Thoracic aorta (tissue), 2 donors: Measurements from ENCODE around the gene COLEC11. TPM values are rescaled to one million over a fixed set of nuclear protein-coding genes. Genes with fewer than 3 reads are reported as not detected.

ENCODE experiments used
- ATAC-seq: fragments of 150-250 bp; one replicate; pipeline ENCODE4 v1.8.0; 2017; ENCODE audit warnings: low read depth; ENCODE audit not compliant: insufficient number of reproducible peaks, low FRiP score
- DNase-seq: peaks from one replicate; pipeline ENCODE4 v3.0.0-alpha.2; 2020; ENCODE audit warnings: low spot score
- H3K27ac ChIP-seq, 2 donors: fragments of 200-600 bp; sonication (generic); 1 replicate in 1 of 2; 2 replicates in 1 of 2; pipeline ENCODE4 v1.5.1; 2016; ENCODE audit warnings: mild to moderate bottlenecking in 2 of 2, moderate library complexity in 2 of 2
- H3K27me3 ChIP-seq: fragments of 200-600 bp; sonication (generic); replicated peaks from 2 replicates; pipeline ENCODE4 v1.6.0; 2016; ENCODE audit warnings: mild to moderate bottlenecking; ENCODE audit not compliant: insufficient read depth
- H3K36me3 ChIP-seq: fragments of 200-600 bp; sonication (generic); one replicate; pipeline ENCODE4 v1.5.1; 2016
- H3K4me1 ChIP-seq, 2 donors: fragments of 200-600 bp; sonication (generic); 1 replicate in 1 of 2; 2 replicates in 1 of 2; pipeline versions ENCODE4 v1.5.1 to v1.6.0; 2016; ENCODE audit warnings: low read depth in 2 of 2, mild to moderate bottlenecking in 1 of 2; ENCODE audit not compliant: control insufficient read depth in 1 of 2
- H3K4me3 ChIP-seq: fragments of 200-600 bp; sonication (generic); 2 replicates; pipeline ENCODE4 v1.5.1; 2016; ENCODE audit warnings: mild to moderate bottlenecking
- H3K9me3 ChIP-seq: fragments of 200-600 bp; sonication (generic); 2 replicates; pipeline ENCODE4 v1.5.1; 2016
- total RNA-seq, 2 donors: library from RNA; depleted of rRNA; stranded (reverse); fragments of >200 nt; gene quantifications; one replicate each; pipeline versions ENCODE4 v1.1.0 to v1.2.3, GENCODE V29; 2016
- TF ChIP-seq, protein P1 (sequence below): fragments of 200-600 bp; sonication (generic); IDR thresholded peaks from one replicate; pipeline ENCODE4 v1.5.1; 2019; ENCODE audit warnings: antibody characterized with exemption

Gene COLEC11
- total RNA-seq, 2 donors from 2014 or later, result 9.4 to 22.5 TPM

DNA sequence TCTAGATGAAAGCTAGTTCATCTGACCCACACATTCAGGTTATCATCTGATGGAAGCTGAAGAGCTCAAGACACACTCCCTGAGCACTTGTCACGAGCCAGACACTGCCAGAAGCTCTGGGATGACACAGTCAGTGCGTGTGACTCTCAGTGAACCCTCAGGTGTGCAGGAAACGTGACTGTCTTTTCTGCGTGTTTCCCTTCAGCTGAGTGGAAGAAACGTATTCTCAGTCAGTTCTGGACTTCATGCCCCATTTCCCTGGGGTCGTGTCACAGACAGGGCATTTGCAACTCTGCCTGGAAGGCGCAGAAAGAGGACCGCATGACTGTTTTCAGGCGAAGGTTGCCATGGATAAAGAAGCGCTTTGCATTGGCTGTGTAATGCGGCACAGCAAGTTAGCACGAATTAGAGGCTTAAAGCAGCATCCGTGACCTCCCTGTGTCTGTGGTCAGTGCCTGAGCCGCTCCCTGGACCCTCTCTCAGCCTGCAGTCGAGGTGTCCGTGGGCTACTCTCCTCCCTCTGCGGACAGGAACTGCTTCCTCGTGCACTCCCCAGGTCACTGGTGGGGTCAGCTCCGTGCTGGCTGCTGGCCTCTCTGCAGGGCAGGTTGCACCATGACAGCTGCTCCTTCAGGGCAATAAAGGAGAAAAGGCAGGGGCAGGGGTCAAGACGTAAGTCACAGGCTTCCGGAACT, 59.8 kb downstream of the COLEC11 start:
- Histone ChIP-seq H3K36me3 (no peaks in the 10 kb centered on the region), H3K27me3 (no peaks in the 10 kb centered on the region), H3K27ac (no peak overlapping the region), H3K9me3 (no peaks in the 10 kb centered on the region), H3K4me1 (peaks cover 0 to 8% of the 10 kb centered on the region in 2 donors), H3K4me3 (no peak overlapping the region)
- DNase-seq (no peak), ATAC-seq (no peak)
- TF ChIP-seq, protein P1, sequence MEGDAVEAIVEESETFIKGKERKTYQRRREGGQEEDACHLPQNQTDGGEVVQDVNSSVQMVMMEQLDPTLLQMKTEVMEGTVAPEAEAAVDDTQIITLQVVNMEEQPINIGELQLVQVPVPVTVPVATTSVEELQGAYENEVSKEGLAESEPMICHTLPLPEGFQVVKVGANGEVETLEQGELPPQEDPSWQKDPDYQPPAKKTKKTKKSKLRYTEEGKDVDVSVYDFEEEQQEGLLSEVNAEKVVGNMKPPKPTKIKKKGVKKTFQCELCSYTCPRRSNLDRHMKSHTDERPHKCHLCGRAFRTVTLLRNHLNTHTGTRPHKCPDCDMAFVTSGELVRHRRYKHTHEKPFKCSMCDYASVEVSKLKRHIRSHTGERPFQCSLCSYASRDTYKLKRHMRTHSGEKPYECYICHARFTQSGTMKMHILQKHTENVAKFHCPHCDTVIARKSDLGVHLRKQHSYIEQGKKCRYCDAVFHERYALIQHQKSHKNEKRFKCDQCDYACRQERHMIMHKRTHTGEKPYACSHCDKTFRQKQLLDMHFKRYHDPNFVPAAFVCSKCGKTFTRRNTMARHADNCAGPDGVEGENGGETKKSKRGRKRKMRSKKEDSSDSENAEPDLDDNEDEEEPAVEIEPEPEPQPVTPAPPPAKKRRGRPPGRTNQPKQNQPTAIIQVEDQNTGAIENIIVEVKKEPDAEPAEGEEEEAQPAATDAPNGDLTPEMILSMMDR, result no peak

GRCh38 chr2:3655871-3656761, 61.2 kb downstream of the COLEC11 start:
- Histone ChIP-seq H3K27ac (no peak overlapping the region), H3K27me3 (no peaks in the 10 kb centered on the region), H3K4me3 (no peak overlapping the region), H3K4me1 (peaks cover 0 to 8% of the 10 kb centered on the region in 2 donors), H3K36me3 (no peaks in the 10 kb centered on the region), H3K9me3 (no peaks in the 10 kb centered on the region)
- TF ChIP-seq, protein P1, result no peak
- no peak for DNase-seq
- ATAC-seq, result no peak

DNA sequence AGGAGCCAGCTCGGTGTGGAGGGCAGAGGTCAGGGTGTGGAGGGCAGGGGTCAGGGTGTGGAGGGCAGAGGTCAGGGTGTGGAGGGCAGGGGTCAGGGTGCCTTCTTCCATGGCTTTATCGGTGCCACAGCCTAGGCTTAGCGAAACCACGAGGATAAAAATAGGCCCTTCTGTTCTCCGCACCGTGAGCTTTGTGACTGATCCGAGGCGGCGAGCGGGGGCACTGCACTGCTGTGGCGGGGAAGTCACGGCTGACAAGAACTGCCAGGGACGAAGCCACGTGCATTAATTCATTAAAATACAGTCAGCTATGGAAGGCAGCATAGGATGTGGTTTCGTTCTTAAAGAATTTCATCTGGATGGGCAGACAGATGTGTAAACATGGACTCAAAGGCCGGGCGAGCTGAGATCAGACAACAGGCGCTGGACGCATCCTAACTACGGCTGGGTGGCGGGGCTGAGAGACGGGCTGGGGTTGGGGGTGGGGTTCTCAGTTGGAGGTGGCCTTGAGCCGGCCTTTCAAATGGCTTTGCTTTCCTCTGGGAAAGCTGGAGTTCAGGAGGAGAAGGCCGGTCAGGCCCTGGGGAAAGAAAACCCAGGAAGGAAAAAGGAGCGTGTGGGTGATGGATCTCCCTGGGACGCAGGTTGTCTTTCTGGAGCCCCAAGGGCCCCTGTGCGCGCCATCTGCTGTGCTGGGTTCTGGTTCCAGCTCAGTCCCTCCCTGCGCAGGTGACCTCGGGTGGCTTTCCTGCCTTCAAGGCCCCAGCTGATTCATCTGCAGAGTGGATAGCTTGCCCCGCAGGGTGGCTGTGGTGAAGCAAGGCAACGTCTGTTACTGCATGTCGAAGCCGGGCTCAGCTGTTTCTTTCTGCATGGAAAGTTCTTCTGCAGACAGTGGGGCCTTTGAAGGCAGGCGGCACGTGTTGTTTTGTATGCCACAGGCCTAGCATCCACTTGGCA, 62.1 kb downstream of the COLEC11 start:
- Histone ChIP-seq H3K27me3 (no peaks in the 10 kb centered on the region), H3K4me3 (no peak overlapping the region), H3K27ac (no peak overlapping the region), H3K36me3 (no peaks in the 10 kb centered on the region), H3K4me1 (peaks cover 0 to under 1% of the 10 kb centered on the region in 2 donors), H3K9me3 (no peaks in the 10 kb centered on the region)
- DNase-seq, result no peak
- TF ChIP-seq, protein P1, result no peak
- ATAC-seq, result no peak

GRCh38 chr2:3657881-3658280, 63.0 kb downstream of the COLEC11 start, which contains the start of gene ALLC:
TSS of gene ALLC (plus strand) at chr2:3658200. CDS start at chr2:3671158, 12,958 bp downstream.
- no peaks in the 10 kb centered on the region for H3K4me1 ChIP-seq
- H3K27me3 ChIP-seq, result no peaks in the 10 kb centered on the region
- DNase-seq (no peak), ATAC-seq (no peak)
- H3K4me3 ChIP-seq, result no peak within 1 kb of the TSS
- no peak within 1 kb of the TSS for H3K27ac ChIP-seq
- H3K36me3 ChIP-seq, result no peaks in the 10 kb centered on the region
- H3K9me3 ChIP-seq, result no peaks in the 10 kb centered on the region
- TF ChIP-seq, protein P1, result no peak
